H1 (cell line): ENCODE data around the gene GSG1L. TPM values are rescaled to one million over a fixed set of nuclear protein-coding genes. Genes with fewer than 3 reads are reported as not detected.

Experiments used
- CHD1 ChIP-seq: IDR thresholded peaks from 2 replicates; pipeline ENCODE4 v1.6.1; 2012; ENCODE audit warnings: low read depth, low read length, improper control_type of control experiment
- KDM4A ChIP-seq: IDR thresholded peaks from one replicate; pipeline ENCODE4 v1.7.1; 2012; ENCODE audit warnings: low read depth, mild to moderate bottlenecking, moderate library complexity, low read length, inconsistent platforms; ENCODE audit not compliant: severe bottlenecking
- PHF8 ChIP-seq: fragments of 200-600 bp; sonication (generic); conservative IDR thresholded peaks from 2 replicates; pipeline ENCODE4 v1.7.1; 2012; ENCODE audit warnings: low read depth, mild to moderate bottlenecking, inconsistent platforms, low read length, moderate library complexity
- RBBP5 ChIP-seq: IDR thresholded peaks from 2 replicates; pipeline ENCODE4 v1.7.1; 2012; ENCODE audit warnings: low read depth, mild to moderate bottlenecking, inconsistent platforms, low read length, moderate library complexity, borderline replicate concordance
- SP2 ChIP-seq: IDR thresholded peaks from 2 replicates; pipeline ENCODE4 v1.6.1; 2012; ENCODE audit warnings: mild to moderate bottlenecking, low read length, inconsistent platforms
- ZNF274 ChIP-seq: IDR thresholded peaks from 2 replicates; pipeline ENCODE4 v1.7.0; 2012; ENCODE audit warnings: low read length, borderline replicate concordance; ENCODE audit errors: extremely low read depth
- polyA plus RNA-seq, 7 experiments: library from polyadenylated mRNA; depleted of rRNA in 3 of 7; stranded (reverse) in 5 of 7; unstranded in 2 of 7; fragments of >200 nt in 5 of 7; fragments of 200-250 nt in 2 of 7; gene quantifications; 1 replicate in 5 of 7; 2 replicates in 1 of 7; 4 replicates in 1 of 7; pipeline versions ENCODE4 v1.2.1 to v1.2.3, GENCODE V29; 2011 to 2013; ENCODE audit warnings: missing spikeins in 2 of 7, mixed read lengths in 2 of 7
- total RNA-seq: library from RNA; stranded (reverse); fragmentation: NEBNext Ultra II Directional; extraction: Animal tissue kit (Norgen Biotek cat#: 25700); gene quantifications from 2 replicates; pipeline ENCODE4 v1.2.1, GENCODE V29; 2021

The GSG1L gene
- total and polyA plus RNA-seq, 2 of the 8 experiments (the other 6 are each of a cell fraction or from before 2014, with no cell fraction given) = 0.71 to 1.1 TPM

GRCh38 chr16:28051486-28051885 lies 12.0 kb downstream of the GSG1L start (continued):
- TF ChIP-seq PHF8 (no peak), CHD1 (no peak), SP2 (no peak), RBBP5 (no peak), KDM4A (no peak), ZNF274 (no peak)
